H1 (cell line): Measurements from ENCODE around the gene CDV3. TPM values are rescaled to one million over a fixed set of nuclear protein-coding genes. Genes with fewer than 3 reads are reported as not detected.

Source experiments
- CTCF ChIA-PET: fragments of 300-600 bp; sonication (Branson Sonifier 250); formaldehyde crosslinking; loops from one replicate; lab custom pipeline; 2021; ENCODE audit not compliant: partially characterized antibody; lab: Charles Lee
- POLR2A ChIA-PET: fragments of 300-600 bp; sonication (Branson Sonifier 250); formaldehyde crosslinking; loops from one replicate; lab custom pipeline; 2021; ENCODE audit warnings: inconsistent platforms; ENCODE audit not compliant: partially characterized antibody; lab: Charles Lee
- DNase-seq, 2 experiments: peaks; one replicate each; pipeline versions ENCODE4 v3.0.0 to v3.0.0-alpha.2; 2010 to 2022; ENCODE audit warnings: low spot score in 2 of 2, low read depth in 1 of 2, mixed read lengths in 1 of 2
- FAIRE-seq: peaks from 2 replicates; lab custom pipeline; 2011; peaks lifted over from hg19 to GRCh38; lab: Jason Lieb, UNC
- H2AFZ ChIP-seq: 2 replicates; pipeline ENCODE4 v1.8.1; 2012; ENCODE audit warnings: low read length, inconsistent platforms
- H2AK5ac ChIP-seq: 2 replicates; pipeline ENCODE4 v1.6.1; 2013; ENCODE audit warnings: low read depth, low read length
- H2BK120ac ChIP-seq: replicated peaks from 2 replicates; pipeline ENCODE3; 2013; ENCODE audit warnings: low read depth, low read length, inconsistent platforms
- H2BK12ac ChIP-seq: 2 replicates; pipeline ENCODE4 v1.6.1; 2013; ENCODE audit warnings: low read depth, low read length
- H2BK15ac ChIP-seq: 2 replicates; pipeline ENCODE4 v1.6.1; 2013; ENCODE audit warnings: low read length
- H2BK20ac ChIP-seq: 2 replicates; pipeline ENCODE4 v1.6.1; 2013; ENCODE audit warnings: low read length
- H2BK5ac ChIP-seq: 2 replicates; pipeline ENCODE4 v1.6.1; 2013; ENCODE audit warnings: low read depth, low read length
- H3K14ac ChIP-seq: 2 replicates; pipeline ENCODE4 v1.6.1; 2013; ENCODE audit warnings: inconsistent platforms; ENCODE audit not compliant: insufficient read length
- H3K18ac ChIP-seq: 2 replicates; pipeline ENCODE4 v1.6.1; 2013; ENCODE audit warnings: low read length; ENCODE audit errors: extremely low read depth
- H3K23ac ChIP-seq: 2 replicates; pipeline ENCODE4 v1.6.1; 2013; ENCODE audit warnings: inconsistent platforms; ENCODE audit not compliant: insufficient read length
- H3K23me2 ChIP-seq: 2 replicates; pipeline ENCODE4 v1.6.1; 2013; ENCODE audit warnings: low read depth, low read length
- H3K27ac ChIP-seq: 2 replicates; pipeline ENCODE4 v1.6.1; 2011; ENCODE audit warnings: low read depth, low read length, inconsistent platforms
- H3K27me3 ChIP-seq, 4 experiments: replicated peaks in 1 of 4; 1 replicate in 1 of 4; 2 replicates in 3 of 4; pipeline versions ENCODE4 v1.6.1 to v1.8.1; 2011 to 2013; ENCODE audit warnings: low read length in 3 of 4, mild to moderate bottlenecking in 3 of 4, inconsistent platforms in 2 of 4, mixed read lengths in 2 of 4, moderate library complexity in 1 of 4; ENCODE audit not compliant: control insufficient read depth in 3 of 4, insufficient read depth in 3 of 4; ENCODE audit errors: extremely low read depth in 1 of 4
- H3K36me3 ChIP-seq, 4 experiments: 2 replicates each; pipeline versions ENCODE4 v1.6.1 to v1.8.1; 2011 to 2013; ENCODE audit warnings: mild to moderate bottlenecking in 4 of 4, low read length in 3 of 4, moderate library complexity in 2 of 4, control low read depth in 1 of 4, inconsistent platforms in 1 of 4; ENCODE audit not compliant: insufficient read depth in 4 of 4, control insufficient read depth in 2 of 4
- H3K4ac ChIP-seq: replicated peaks from 2 replicates; pipeline ENCODE3; 2013; ENCODE audit warnings: low read length, low read depth, mixed read lengths, inconsistent platforms; ENCODE audit not compliant: insufficient read length
- H3K4me1 ChIP-seq, 4 experiments: replicated peaks in 1 of 4; 1 replicate in 1 of 4; 2 replicates in 3 of 4; pipeline versions ENCODE4 v1.6.1 to v1.8.1; 2011 to 2013; ENCODE audit warnings: low read length in 3 of 4, inconsistent platforms in 2 of 4, mixed read lengths in 1 of 4; ENCODE audit not compliant: insufficient read depth in 4 of 4, control insufficient read depth in 3 of 4
- H3K4me2 ChIP-seq, 2 experiments: 2 replicates each; pipeline versions ENCODE4 v1.6.1 to v1.8.1; 2011 to 2013; ENCODE audit warnings: low read depth in 2 of 2, low read length in 2 of 2, control low read depth in 1 of 2, inconsistent platforms in 1 of 2, mild to moderate bottlenecking in 1 of 2; ENCODE audit not compliant: insufficient read depth in 1 of 2
- H3K4me3 ChIP-seq, 4 experiments: fragments of 200-600, 300-600 bp in 1 of 4; sonication (generic), shearing (Covaris generic), sonication (Bioruptor Twin) in 1 of 4; 2 replicates each; pipeline versions ENCODE4 v1.5.1 to v1.8.1; 2011 to 2016; ENCODE audit warnings: low read length in 4 of 4, low read depth in 3 of 4, control low read depth in 2 of 4, inconsistent platforms in 2 of 4, mild to moderate bottlenecking in 2 of 4, mixed read lengths in 1 of 4, moderate library complexity in 1 of 4; ENCODE audit not compliant: insufficient read depth in 2 of 4; ENCODE audit errors: extremely low read depth in 1 of 4
- H3K56ac ChIP-seq: replicated peaks from 2 replicates; pipeline ENCODE3; 2013; ENCODE audit warnings: low read depth, mild to moderate bottlenecking, mixed read lengths, low read length, inconsistent platforms; ENCODE audit not compliant: insufficient read length
- H3K79me1 ChIP-seq: 2 replicates; pipeline ENCODE4 v1.6.1; 2013; ENCODE audit warnings: low read depth, low read length, control low read depth
- H3K79me2 ChIP-seq, 2 experiments: 2 replicates each; pipeline versions ENCODE4 v1.6.1 to v1.8.1; 2012 to 2013; ENCODE audit warnings: low read length in 2 of 2, mild to moderate bottlenecking in 2 of 2, inconsistent platforms in 1 of 2; ENCODE audit not compliant: insufficient read depth in 2 of 2, control insufficient read depth in 1 of 2
- H3K9ac ChIP-seq, 4 experiments: replicated peaks in 1 of 4; 1 replicate in 1 of 4; 2 replicates in 3 of 4; pipeline versions ENCODE4 v1.6.1 to v1.8.1; 2011 to 2013; ENCODE audit warnings: low read depth in 3 of 4, low read length in 3 of 4, control low read depth in 2 of 4, mild to moderate bottlenecking in 2 of 4, moderate library complexity in 2 of 4, inconsistent platforms in 1 of 4; ENCODE audit errors: extremely low read depth in 1 of 4
- H3K9me3 ChIP-seq, 2 experiments: 2 replicates each; pipeline versions ENCODE4 v1.6.1 to v1.8.1; 2012 to 2013; ENCODE audit warnings: mild to moderate bottlenecking in 2 of 2, moderate library complexity in 2 of 2, control low read depth in 1 of 2, inconsistent platforms in 1 of 2, low read depth in 1 of 2, low read length in 1 of 2, mixed read lengths in 1 of 2; ENCODE audit not compliant: insufficient read depth in 2 of 2
- H4K20me1 ChIP-seq, 2 experiments: replicated peaks in 1 of 2; 2 replicates each; pipeline versions ENCODE3 to v1.8.1; 2011 to 2013; ENCODE audit warnings: inconsistent platforms in 2 of 2, low read length in 2 of 2, mild to moderate bottlenecking in 1 of 2; ENCODE audit not compliant: insufficient read depth in 2 of 2, control insufficient read depth in 1 of 2
- H4K5ac ChIP-seq: 2 replicates; pipeline ENCODE4 v1.6.1; 2013; ENCODE audit warnings: low read length, low read depth, mixed read lengths, inconsistent platforms; ENCODE audit not compliant: insufficient read length
- H4K8ac ChIP-seq: 2 replicates; pipeline ENCODE4 v1.8.0; 2013; ENCODE audit warnings: mild to moderate bottlenecking, moderate library complexity, low read length, inconsistent platforms; ENCODE audit not compliant: insufficient read depth; ENCODE audit errors: extremely low read depth
- H4K91ac ChIP-seq: replicated peaks from 2 replicates; pipeline ENCODE3; 2013; ENCODE audit warnings: low read length, mixed read lengths, inconsistent platforms; ENCODE audit not compliant: insufficient read length
- PHF8 ChIP-seq: fragments of 200-600 bp; sonication (generic); conservative IDR thresholded peaks from 2 replicates; pipeline ENCODE4 v1.7.1; 2012; ENCODE audit warnings: low read depth, mild to moderate bottlenecking, inconsistent platforms, low read length, moderate library complexity
- POLR2AphosphoS5 ChIP-seq: IDR thresholded peaks from 2 replicates; pipeline ENCODE4 v1.6.1; 2011; ENCODE audit warnings: low read depth, low read length
- RBBP5 ChIP-seq: IDR thresholded peaks from 2 replicates; pipeline ENCODE4 v1.7.1; 2012; ENCODE audit warnings: low read depth, mild to moderate bottlenecking, inconsistent platforms, low read length, moderate library complexity, borderline replicate concordance
- RXRA ChIP-seq: IDR thresholded peaks from 2 replicates; pipeline ENCODE4 v1.6.1; 2011; ENCODE audit warnings: low read depth, mild to moderate bottlenecking, low read length, moderate library complexity; ENCODE audit not compliant: insufficient read depth
- SRF ChIP-seq: IDR thresholded peaks from 2 replicates; pipeline ENCODE4 v1.6.1; 2011; ENCODE audit warnings: mild to moderate bottlenecking, low read depth, low read length, moderate library complexity
- WGBS, 2 experiments: shearing (Covaris generic) in 1 of 2; methylation state at CpG; one replicate each; pipeline versions ENCODE4 v1.1.6 to v1.1.7; 2013 to 2015; ENCODE audit warnings: low lambda C conversion rate in 2 of 2, mixed read lengths in 2 of 2, inconsistent platforms in 1 of 2, low coverage in 1 of 2, missing lambda C conversion rate in 1 of 2; ENCODE audit not compliant: insufficient replicate concordance in 2 of 2, insufficient coverage in 1 of 2, insufficient read length in 1 of 2; ENCODE audit errors: extremely low coverage in 1 of 2, missing lambda C conversion rate in 1 of 2; 5-methylcytosine and 5-hydroxymethylcytosine counted together
- polyA plus RNA-seq, 7 experiments: library from polyadenylated mRNA; depleted of rRNA in 3 of 7; stranded (reverse) in 5 of 7; unstranded in 2 of 7; fragments of >200 nt in 5 of 7; fragments of 200-250 nt in 2 of 7; gene quantifications; 1 replicate in 5 of 7; 2 replicates in 1 of 7; 4 replicates in 1 of 7; pipeline versions ENCODE4 v1.2.1 to v1.2.3, GENCODE V29; 2011 to 2013; ENCODE audit warnings: missing spikeins in 2 of 7, mixed read lengths in 2 of 7
- total RNA-seq: library from RNA; stranded (reverse); fragmentation: NEBNext Ultra II Directional; extraction: Animal tissue kit (Norgen Biotek cat#: 25700); gene quantifications from 2 replicates; pipeline ENCODE4 v1.2.1, GENCODE V29; 2021
- TF ChIP-seq, protein P1 (sequence below), 3 experiments: IDR thresholded peaks; 1 replicate in 2 of 3; 2 replicates in 1 of 3; pipeline versions ENCODE4 v1.5.1 to v1.6.1; 2011; ENCODE audit warnings: low read length in 3 of 3, mild to moderate bottlenecking in 3 of 3, inconsistent platforms in 2 of 3, low read depth in 1 of 3, moderate library complexity in 1 of 3; ENCODE audit not compliant: insufficient read depth in 1 of 3; ENCODE audit errors: control extremely low read depth in 1 of 3
- TF ChIP-seq, protein P2 (sequence below): IDR thresholded peaks from 2 replicates; pipeline ENCODE4 v1.6.1; 2012; ENCODE audit warnings: inconsistent platforms
- TF ChIP-seq, protein P3 (sequence below): IDR thresholded peaks from 2 replicates; pipeline ENCODE4 v1.6.1; 2011; ENCODE audit warnings: low read length, improper control_type of control experiment
- TF ChIP-seq, protein P4 (sequence below): IDR thresholded peaks from 2 replicates; pipeline ENCODE4 v1.6.1; 2012; ENCODE audit warnings: inconsistent platforms

Gene CDV3
- total and polyA plus RNA-seq, 2 of the 8 experiments (the other 6 are each of a cell fraction or from before 2014, with no cell fraction given), result 29.4 to 163 TPM

DNA sequence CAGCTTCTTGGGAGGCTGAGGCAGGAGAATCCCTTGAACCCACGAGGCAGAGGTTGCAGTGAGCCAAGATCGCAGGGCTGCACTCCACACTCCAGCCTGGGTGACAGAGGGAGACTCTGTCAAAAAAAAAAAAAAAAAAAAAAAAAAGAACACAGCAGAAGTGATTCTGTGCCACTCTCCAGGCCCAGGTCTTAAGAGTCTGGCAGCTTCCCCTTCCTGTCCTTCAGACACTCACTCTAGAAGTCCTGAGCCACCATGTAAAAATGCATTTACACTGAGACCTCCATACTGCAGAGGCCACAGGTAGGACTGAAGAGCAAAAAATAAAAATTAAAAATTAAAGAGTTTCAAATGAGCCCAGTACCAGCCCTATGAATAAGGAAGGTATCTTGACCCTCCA is 11.8 kb upstream of the CDV3 start:
- Histone ChIP-seq H3K14ac (no peak overlapping the region), H3K79me2 (no peaks in the 10 kb centered on the region), H3K23ac (no peak overlapping the region), H3K9ac (no peak overlapping the region), H4K8ac (no peak overlapping the region), H2BK120ac (no peak overlapping the region), H3K36me3 (no peaks in the 10 kb centered on the region), H3K4me2 (no peak overlapping the region), H3K4me1 (no peaks in the 10 kb centered on the region), H2AFZ (no peak overlapping the region), H3K9me3 (no peaks in the 10 kb centered on the region), H4K20me1 (no peaks in the 10 kb centered on the region), H4K91ac (no peak overlapping the region), H3K4me3 (no peak overlapping the region), H3K18ac (no peak overlapping the region), H4K5ac (no peak overlapping the region), H3K79me1 (no peaks in the 10 kb centered on the region), H2BK12ac (no peak overlapping the region), H2BK15ac (no peak overlapping the region), H3K4ac (no peak overlapping the region), H3K27me3 (no peaks in the 10 kb centered on the region), H2BK5ac (no peak overlapping the region), H3K23me2 (no peaks in the 10 kb centered on the region), H2AK5ac (no peak overlapping the region), H3K27ac (no peak overlapping the region), H2BK20ac (no peak overlapping the region), H3K56ac (no peak overlapping the region)
- DNase-seq (no peak), FAIRE-seq (no peak)
- ChIA-PET POLR2A (no interaction called here), CTCF (interaction anchor here (0.8 kb wide), 1 partner anchor 831 kb away, joined by 4 read pairs; no protein-coding TSS in a partner anchor)
- 93% methylated on average over 2 of the region's 2 CpGs; no CpG with 5 or more reads in 1 of the 2 experiments for WGBS, 2 experiments
- TF ChIP-seq PHF8 (no peak), SRF (no peak), RXRA (no peak), RBBP5 (no peak), POLR2AphosphoS5 (no peak)
- TF ChIP-seq, protein P1, sequence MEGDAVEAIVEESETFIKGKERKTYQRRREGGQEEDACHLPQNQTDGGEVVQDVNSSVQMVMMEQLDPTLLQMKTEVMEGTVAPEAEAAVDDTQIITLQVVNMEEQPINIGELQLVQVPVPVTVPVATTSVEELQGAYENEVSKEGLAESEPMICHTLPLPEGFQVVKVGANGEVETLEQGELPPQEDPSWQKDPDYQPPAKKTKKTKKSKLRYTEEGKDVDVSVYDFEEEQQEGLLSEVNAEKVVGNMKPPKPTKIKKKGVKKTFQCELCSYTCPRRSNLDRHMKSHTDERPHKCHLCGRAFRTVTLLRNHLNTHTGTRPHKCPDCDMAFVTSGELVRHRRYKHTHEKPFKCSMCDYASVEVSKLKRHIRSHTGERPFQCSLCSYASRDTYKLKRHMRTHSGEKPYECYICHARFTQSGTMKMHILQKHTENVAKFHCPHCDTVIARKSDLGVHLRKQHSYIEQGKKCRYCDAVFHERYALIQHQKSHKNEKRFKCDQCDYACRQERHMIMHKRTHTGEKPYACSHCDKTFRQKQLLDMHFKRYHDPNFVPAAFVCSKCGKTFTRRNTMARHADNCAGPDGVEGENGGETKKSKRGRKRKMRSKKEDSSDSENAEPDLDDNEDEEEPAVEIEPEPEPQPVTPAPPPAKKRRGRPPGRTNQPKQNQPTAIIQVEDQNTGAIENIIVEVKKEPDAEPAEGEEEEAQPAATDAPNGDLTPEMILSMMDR (IDR thresholded peaks at IDR 0.05; ENCODE audit: control extremely low read depth in 1 of 3, insufficient read depth in 1 of 3, low read depth in 1 of 3, low read length in 3 of 3), result no peak
- TF ChIP-seq, protein P2, sequence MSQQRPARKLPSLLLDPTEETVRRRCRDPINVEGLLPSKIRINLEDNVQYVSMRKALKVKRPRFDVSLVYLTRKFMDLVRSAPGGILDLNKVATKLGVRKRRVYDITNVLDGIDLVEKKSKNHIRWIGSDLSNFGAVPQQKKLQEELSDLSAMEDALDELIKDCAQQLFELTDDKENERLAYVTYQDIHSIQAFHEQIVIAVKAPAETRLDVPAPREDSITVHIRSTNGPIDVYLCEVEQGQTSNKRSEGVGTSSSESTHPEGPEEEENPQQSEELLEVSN, result no peak
- TF ChIP-seq, protein P3, sequence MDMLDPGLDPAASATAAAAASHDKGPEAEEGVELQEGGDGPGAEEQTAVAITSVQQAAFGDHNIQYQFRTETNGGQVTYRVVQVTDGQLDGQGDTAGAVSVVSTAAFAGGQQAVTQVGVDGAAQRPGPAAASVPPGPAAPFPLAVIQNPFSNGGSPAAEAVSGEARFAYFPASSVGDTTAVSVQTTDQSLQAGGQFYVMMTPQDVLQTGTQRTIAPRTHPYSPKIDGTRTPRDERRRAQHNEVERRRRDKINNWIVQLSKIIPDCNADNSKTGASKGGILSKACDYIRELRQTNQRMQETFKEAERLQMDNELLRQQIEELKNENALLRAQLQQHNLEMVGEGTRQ, result no peak
- TF ChIP-seq, protein P4, sequence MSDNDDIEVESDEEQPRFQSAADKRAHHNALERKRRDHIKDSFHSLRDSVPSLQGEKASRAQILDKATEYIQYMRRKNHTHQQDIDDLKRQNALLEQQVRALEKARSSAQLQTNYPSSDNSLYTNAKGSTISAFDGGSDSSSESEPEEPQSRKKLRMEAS, result no peak
